Smooth muscle cell of the pulmonary artery (primary cell): ENCODE results near the gene HSPB2. TPM values are rescaled to one million over a fixed set of nuclear protein-coding genes. Genes with fewer than 3 reads are reported as not detected.

ENCODE experiments used
- total RNA-seq: library from RNA; depleted of rRNA; stranded (reverse); fragments of >200 nt; gene quantifications from 2 replicates; pipeline ENCODE4 v1.2.3, GENCODE V29; 2014

The HSPB2 gene, protein sequence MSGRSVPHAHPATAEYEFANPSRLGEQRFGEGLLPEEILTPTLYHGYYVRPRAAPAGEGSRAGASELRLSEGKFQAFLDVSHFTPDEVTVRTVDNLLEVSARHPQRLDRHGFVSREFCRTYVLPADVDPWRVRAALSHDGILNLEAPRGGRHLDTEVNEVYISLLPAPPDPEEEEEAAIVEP
- total RNA-seq = 0.79 and 1.4 TPM in 2 replicates

DNA sequence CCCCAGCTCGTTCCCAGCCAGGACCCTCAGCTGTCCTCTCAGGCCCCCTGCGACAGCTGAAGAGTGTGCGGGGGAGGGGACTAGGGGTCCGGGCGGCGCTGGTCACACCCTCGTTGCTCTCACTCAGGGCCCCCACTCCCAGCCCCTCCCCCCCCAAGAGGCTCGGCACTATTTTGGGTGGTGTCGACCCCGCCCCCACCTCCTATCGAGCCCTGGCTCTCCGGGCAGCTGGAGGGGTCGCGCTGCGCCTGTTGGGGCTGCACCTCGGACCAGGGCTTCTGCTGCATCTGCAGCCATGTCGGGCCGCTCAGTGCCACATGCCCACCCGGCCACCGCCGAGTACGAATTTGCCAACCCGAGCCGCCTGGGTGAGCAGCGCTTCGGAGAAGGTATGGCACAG, at the start of gene HSPB2:
HSPB2 (plus strand) TSS at position 200 of the 400 bp plus-strand sequence; CDS start at position 296, 96 bp downstream.

DNA sequence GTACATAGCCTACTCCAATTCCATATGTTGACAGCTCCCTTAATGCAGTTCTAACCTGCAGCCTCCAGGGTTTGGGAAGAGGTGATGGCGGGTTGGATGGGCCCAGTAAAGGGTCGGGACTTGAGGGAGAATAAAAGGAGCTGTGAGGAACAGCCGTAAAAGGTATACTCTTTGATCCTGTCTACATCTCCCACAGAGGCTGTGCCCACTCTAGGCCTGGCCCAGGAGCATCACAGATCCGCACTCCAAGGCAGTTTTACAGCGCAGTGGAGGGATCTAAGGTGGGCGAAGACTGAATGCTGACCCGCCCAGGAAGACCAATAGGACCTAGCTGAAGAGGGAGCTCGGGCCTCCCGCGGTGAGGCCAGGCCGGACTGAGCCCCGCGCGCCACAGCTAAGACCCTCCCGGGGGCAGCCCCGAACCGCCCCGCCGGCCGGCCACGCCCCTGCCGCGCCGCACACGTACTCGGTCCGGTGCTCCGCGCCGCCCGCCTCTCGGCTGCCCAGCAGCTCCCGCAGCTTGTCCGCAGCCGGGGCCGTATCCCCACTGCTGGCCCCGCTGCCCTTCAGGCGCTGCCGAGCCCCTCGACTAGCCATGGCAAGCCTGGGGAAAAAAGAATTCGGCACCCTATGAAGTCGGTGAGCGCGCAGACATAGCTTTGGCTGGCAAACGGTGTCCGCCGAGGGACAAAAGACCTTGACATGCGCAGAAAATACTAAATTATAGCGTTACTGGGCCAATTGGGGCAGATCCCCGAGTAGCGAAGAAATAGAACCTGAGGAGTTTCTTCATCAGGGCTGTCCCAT, 41.4 kb upstream of the HSPB2 start, which contains the start of gene ALG9:
ALG9 (minus strand) TSS at position 696 of the 807 bp plus-strand sequence; CDS start at position 597, 99 bp downstream.

DNA sequence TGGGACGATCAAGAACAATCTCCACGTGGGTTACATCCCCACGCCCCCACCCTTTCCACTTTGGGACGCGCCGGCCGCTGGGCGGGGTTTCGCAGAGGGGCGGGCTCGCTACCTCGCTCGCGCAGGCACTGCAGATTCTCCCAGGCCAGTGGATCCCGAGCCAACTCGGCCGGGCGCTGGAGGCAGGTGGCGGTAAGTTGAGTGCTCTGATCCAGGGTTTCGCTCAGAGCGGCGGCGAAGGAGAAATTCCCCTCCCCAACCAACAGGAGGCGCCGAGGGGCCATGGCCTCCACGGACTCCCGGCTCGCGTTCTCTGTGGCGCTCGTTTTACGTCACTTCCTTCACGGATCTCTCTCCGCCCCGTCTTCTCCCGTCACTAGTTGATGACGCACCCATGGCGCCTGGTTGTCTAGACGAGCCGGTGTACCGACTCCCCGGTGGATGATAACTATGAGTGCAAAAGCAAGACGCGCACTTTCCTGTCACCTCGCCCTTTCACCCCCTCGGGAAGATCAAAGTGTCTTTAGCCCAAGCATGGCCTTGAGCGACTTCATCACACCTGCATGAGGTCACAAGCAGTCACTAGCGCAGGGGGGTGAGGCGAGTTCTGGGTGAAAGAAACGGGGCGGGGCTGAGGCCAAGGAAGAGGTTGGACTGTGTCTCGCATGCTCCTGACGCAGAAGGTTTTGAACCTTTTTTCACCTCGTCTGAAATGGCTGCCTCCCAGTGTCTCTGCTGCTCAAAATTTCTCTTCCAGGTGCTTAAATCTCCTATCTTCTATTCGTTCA, 33.5 kb upstream of the HSPB2 start, which contains the start of the genes CFAP68 and FDXACB1:
CFAP68 (plus strand) TSS at position 693 of the 788 bp plus-strand sequence; CDS start at position 713, 20 bp downstream.
FDXACB1 (minus strand) TSS at position 317 of the 788 bp plus-strand sequence; CDS start at position 284, 33 bp downstream.

DNA sequence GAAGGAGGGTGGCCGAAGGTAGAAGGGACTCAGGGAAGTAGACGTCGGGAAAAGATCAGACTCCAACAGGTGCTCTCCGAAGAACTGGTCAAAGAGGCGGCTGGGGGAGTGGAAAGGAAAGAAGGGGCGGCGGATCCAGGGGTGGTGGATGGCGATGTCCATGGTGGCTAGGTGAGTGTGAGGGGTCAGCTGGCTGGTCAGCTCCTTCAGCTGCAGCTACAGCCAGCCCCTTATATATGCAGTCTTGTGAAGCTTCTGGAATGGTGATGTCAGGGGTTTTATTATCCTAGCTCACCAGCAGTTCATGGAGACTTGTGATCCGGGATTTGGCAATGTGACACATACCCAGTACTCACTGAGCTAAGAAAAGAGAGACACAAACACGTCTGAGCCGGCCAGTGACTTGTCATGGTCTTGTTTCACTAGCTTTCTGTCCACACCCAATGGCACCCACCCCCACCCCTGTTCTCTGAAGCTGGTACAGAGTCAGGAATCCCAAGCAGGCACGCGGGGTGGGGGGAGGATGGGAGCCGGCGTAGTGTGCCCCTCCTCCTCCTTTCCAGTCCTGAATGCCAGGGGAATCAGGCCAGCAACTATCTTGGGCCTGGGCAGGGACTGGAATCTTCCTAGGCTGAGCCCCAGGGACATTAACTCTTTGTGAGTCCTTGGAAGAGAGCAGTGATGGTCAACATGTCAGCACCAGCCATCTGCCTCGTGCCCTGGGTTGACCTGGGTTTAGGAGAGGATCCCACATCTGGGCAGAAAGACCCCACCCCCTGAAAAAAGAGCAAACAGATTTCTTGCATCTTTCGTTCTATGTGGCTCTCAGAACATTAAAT, 752 bp upstream of the HSPB2 start, which contains the start of gene CRYAB:
CRYAB (minus strand) TSS at position 208 of the 839 bp plus-strand sequence; CDS start at position 162, 46 bp downstream.

DNA sequence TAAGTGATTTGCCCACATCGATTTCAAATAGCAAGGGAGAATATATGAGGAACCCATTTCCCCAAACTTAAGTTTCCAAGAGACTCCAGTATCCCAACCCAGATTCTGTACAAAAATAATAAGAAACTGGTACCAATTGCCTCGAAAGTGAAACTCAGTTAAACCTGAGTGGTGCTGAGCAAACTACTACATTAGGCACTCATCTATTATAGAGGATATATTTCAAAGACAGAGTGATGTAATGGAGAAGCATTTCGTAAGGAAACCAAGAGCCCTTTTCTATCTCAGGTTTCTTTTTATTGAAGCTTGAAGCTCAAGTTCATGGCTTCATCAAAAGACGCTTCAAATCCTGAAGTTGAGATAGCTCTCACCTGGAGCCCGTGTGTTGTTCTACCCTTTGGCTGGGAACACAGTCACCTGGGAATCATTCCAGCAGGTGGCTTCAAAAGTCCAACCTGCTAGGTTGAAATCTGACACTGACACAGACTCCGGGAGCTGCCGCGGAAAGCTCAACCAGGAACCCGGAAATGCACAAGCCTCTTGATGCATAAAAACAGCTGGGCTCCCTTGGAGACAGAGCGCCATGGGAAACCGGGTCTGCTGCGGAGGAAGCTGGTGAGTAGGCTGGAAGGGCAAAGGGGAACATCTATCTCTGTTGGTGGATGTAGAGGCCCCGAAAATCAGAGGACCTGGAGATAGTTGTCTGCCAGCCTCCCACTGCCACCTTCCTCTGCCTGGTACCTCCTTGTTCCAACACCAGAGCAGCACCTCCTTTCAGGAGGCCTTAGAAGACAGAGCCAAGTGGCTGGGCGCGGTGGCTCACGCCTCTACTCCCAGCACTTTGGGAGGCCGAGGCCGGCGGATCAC, 6.1 kb downstream of the HSPB2 start, which contains the start of gene C11orf52:
C11orf52 (plus strand) TSS at position 524 of the 867 bp plus-strand sequence; CDS start at position 584, 60 bp downstream.

Other genes with a start within 250 kb of the HSPB2 start
- gene PPP2R1B, start 146.3 kb upstream of the HSPB2 start, total RNA-seq = 28.5 and 29.1 TPM in 2 replicates
- gene ALG9, start 41.2 kb upstream of the HSPB2 start, total RNA-seq = 37.7 and 38.3 TPM in 2 replicates
- gene FDXACB1, start 33.6 kb upstream of the HSPB2 start, total RNA-seq = 1.9 and 3.2 TPM in 2 replicates
- 10.1 and 11.6 TPM in 2 replicates for gene CFAP68, start 33.2 kb upstream of the HSPB2 start, total RNA-seq
- gene CRYAB, start 964 bp upstream of the HSPB2 start, total RNA-seq = 34.2 and 73.0 TPM in 2 replicates
- gene C11orf52, start 6.2 kb downstream of the HSPB2 start, total RNA-seq = 0.23 and 0.72 TPM in 2 replicates
- gene DIXDC1, start 24.6 kb downstream of the HSPB2 start, total RNA-seq = 22.3 and 31.8 TPM in 2 replicates
- gene DLAT, start 112.7 kb downstream of the HSPB2 start, total RNA-seq = 30.8 and 31.0 TPM in 2 replicates
- gene PIH1D2, start 161.3 kb downstream of the HSPB2 start, total RNA-seq = 0.66 and 2.4 TPM in 2 replicates
- 16.1 and 19.4 TPM in 2 replicates for gene NKAPD1, start 161.6 kb downstream of the HSPB2 start, total RNA-seq
- gene TIMM8B, start 174.0 kb downstream of the HSPB2 start, total RNA-seq = 27.2 and 32.2 TPM in 2 replicates
- gene SDHD, start 174.1 kb downstream of the HSPB2 start, total RNA-seq = 158 and 181 TPM in 2 replicates